Nephron progenitor cell (in vitro differentiated cells): Measurements from ENCODE around the gene PLXNA1.

Source experiments
- DNase-seq: peaks from one replicate; pipeline ENCODE4 v3.0.0; 2021
- H3K27ac Mint-ChIP-seq: 2 replicates; pipeline ENCODE4 v1.8.0; 2021; ENCODE audit warnings: mild to moderate bottlenecking, moderate library complexity, mixed read lengths
- H3K27me3 Mint-ChIP-seq: 2 replicates; pipeline ENCODE4 v1.8.0; 2021; ENCODE audit warnings: mild to moderate bottlenecking, low read depth, mixed read lengths; ENCODE audit not compliant: poor library complexity
- H3K36me3 Mint-ChIP-seq: 2 replicates; pipeline ENCODE4 v1.8.0; 2021; ENCODE audit warnings: low read depth, mixed read lengths
- H3K4me1 Mint-ChIP-seq: 2 replicates; pipeline ENCODE4 v1.8.0; 2021; ENCODE audit warnings: mixed read lengths
- H3K4me3 Mint-ChIP-seq: 2 replicates; pipeline ENCODE4 v1.8.0; 2021; ENCODE audit warnings: mild to moderate bottlenecking, moderate library complexity, mixed read lengths
- H3K9me3 Mint-ChIP-seq: 2 replicates; pipeline ENCODE4 v1.8.0; 2021; ENCODE audit warnings: mild to moderate bottlenecking, moderate library complexity, mixed read lengths
- CTCF ChIP-seq: fragments of 200-600 bp; sonication (generic); IDR thresholded peaks from 2 replicates; pipeline ENCODE4 v1.5.0; 2021; ENCODE audit warnings: antibody characterized with exemption

PLXNA1 gene

GRCh38 chr3:126993436-126993835 lies 10.5 kb downstream of the PLXNA1 start:
- DNase-seq = no peak
- Mint-ChIP-seq H3K27ac (no peak overlapping the region), H3K9me3 (no peaks in the 10 kb centered on the region), H3K27me3 (no peaks in the 10 kb centered on the region), H3K36me3 (peaks cover 5% of the 10 kb centered on the region), H3K4me1 (peaks cover 12% of the 10 kb centered on the region), H3K4me3 (no peak overlapping the region)
- no peak for TF ChIP-seq CTCF

DNA sequence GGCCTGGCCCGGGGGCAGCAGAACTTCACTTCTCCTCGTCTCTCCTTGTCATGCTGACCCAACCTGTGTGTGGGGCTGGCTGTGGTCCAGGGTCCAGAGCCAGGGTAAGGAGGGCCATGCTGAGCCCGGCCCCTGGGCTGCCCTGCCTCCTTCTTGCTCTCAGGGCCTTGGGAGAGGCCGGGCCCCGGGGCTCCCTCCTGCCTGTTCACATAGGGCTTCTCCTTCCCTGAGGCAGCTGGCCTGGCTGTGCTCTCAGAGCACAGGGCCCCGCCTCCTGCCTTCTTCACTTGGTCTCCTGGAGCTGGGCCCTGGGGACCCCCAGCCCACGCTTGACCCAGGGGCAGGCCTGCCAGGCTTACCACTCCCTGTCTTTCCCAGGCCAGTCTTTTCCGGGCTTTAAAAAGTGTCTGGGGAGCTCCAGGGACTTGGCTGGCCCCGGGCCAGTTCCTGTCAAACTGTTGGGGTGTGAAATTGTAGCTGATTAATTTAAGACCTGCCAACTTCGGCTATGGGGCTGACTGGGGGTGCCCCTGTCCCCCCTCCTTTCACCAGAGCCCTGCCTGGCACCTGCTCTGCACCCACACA lies 11.8 kb downstream of the PLXNA1 start:
- H3K9me3 Mint-ChIP-seq = no peaks in the 10 kb centered on the region
- H3K4me3 Mint-ChIP-seq = no peak overlapping the region
- no peak for DNase-seq
- no peak overlapping the region for H3K27ac Mint-ChIP-seq
- TF ChIP-seq CTCF = no peak
- peaks cover 12% of the 10 kb centered on the region for H3K4me1 Mint-ChIP-seq
- H3K36me3 Mint-ChIP-seq = no peaks in the 10 kb centered on the region
- no peaks in the 10 kb centered on the region for H3K27me3 Mint-ChIP-seq

DNA sequence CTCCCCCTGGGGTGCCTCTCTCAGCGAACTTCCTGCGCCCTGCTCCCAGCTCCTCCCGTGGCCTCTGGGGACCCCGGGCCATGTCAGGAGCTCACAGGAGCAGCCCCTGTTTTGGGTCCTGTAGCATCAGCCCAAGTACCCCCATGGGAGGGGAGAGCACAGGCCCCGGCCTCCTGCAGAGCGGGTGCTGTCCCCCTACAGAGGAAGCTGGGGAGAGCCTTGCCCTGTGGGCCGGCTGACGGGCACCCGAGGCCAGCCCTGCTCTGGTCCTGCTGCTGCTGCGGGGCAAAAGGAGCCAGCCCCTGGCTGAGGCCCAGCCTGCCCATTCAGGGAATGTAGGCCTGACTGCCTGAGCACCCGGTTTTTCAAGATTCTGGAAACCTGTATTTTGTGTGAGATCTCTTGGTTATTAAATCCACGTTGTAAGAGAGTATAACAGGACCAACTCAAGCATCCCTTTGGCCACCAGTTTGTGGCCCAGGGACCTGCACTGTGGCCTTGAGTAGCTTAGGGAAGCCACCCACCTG lies 12.4 kb downstream of the PLXNA1 start:
- Mint-ChIP-seq H3K9me3 (no peaks in the 10 kb centered on the region), H3K36me3 (no peaks in the 10 kb centered on the region), H3K27ac (no peak overlapping the region), H3K4me1 (peaks cover 12% of the 10 kb centered on the region), H3K4me3 (no peak overlapping the region), H3K27me3 (no peaks in the 10 kb centered on the region)
- no peak for TF ChIP-seq CTCF
- DNase-seq = no peak

- TF ChIP-seq CTCF = no peak
- Mint-ChIP-seq H3K36me3 (no peaks in the 10 kb centered on the region), H3K4me1 (peaks cover 6% of the 10 kb centered on the region), H3K4me3 (no peak overlapping the region), H3K27ac (no peak overlapping the region), H3K9me3 (no peaks in the 10 kb centered on the region), H3K27me3 (no peaks in the 10 kb centered on the region)
- DNase-seq = no peak
These were observed 13.1 kb downstream of the PLXNA1 start for GRCh38 chr3:126995926-126996512.

DNA sequence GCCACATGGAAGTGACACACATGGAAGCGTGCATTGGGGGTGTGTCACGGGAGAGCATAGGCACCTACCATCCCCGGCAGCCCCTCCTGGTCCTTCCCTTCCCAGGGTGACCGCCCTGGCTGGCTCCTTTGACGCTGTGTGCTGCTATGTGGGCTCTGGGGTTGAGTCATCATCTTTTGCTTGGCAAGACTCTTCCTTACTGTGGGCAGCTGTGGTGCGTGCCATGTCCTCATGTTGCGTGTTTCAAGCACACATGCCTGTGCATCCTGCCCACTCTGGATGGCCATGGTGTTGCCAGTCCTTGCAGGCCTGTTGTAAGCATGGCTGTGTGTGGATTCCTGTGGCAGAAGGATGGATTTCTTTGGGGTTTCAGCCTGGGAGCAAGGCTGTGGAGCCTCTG lies 14.0 kb downstream of the PLXNA1 start:
- no peak for DNase-seq
- H3K4me1 Mint-ChIP-seq = peaks cover 10% of the 10 kb centered on the region
- no peak for TF ChIP-seq CTCF
- no peaks in the 10 kb centered on the region for H3K9me3 Mint-ChIP-seq
- no peak overlapping the region for H3K27ac Mint-ChIP-seq
- no peaks in the 10 kb centered on the region for H3K27me3 Mint-ChIP-seq
- no peaks in the 10 kb centered on the region for H3K36me3 Mint-ChIP-seq
- H3K4me3 Mint-ChIP-seq = no peak overlapping the region
